Stimulated activated CD8-positive, alpha-beta memory T cell treated with anti-CD3 and anti-CD28 coated beads, Interleukin-2, amount 100 ng/mL, for 1 hour (primary cell): Measurements from ENCODE around the gene KCNE3.

ENCODE experiments used
- DNase-seq, 2 donors: peaks; one replicate each; pipeline ENCODE4 v3.0.0-alpha.2; 2020; ENCODE audit warnings: low read depth in 2 of 2

KCNE3 gene

DNA sequence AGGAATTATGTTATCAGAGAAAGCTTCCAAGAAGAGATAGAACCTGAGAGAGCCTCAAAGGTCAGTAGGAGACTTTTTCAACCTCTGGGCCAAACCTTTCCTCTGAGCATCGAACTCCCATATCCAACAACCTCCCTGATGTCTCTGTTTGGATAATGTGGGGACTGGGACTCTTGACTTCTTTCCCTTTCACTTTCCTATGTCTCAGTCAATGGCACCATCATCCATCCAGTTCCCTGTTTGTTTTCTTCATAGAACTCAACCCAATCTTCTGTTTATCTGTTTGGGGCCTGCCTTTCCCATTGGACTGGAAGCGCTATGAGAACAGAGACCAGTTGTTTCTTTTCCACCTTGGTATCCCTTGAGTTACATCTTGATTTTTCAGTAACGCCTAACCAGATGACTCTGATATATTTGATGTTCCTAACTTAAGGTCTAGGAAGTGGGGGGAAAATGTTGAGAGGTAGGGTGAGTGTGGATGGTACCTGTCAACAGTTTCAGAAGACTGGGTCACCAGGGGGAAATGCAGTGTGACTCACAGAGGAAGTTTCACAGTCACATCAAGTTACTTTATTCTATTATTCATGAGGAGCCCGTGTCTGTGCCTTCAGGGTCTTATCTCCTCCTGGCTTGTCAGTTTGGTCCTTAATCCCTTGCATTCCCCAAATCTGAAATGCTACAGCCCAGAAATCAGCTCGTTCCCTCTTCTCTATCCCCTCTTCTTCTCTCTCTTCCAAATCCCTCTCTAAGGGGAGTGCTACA lies 4.5 kb upstream of the KCNE3 start:
- no peak for DNase-seq

GRCh38 chr11:74471037-74471436 lies 3.7 kb upstream of the KCNE3 start:
- DNase-seq, result no peak

DNA sequence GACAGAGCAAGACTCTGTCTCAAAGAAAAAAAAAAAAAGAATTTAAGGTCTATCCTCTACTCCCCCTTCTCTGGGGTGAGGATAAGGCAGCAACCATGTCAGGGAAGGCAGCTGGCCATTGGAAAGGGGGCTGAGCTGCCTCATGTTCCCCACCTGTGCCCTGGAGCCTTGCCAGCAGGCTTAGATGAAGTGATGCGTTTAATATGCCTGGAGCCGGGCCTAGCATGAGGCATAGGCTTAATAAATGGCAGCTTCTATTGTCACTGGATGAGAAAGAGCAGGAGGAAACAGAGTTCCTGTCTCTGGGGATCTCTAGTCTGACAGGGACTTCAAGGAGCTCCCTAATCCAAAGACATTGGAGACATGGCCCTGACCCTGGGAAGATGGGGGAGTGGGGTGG lies 3.2 kb upstream of the KCNE3 start:
- no peak for DNase-seq

DNA sequence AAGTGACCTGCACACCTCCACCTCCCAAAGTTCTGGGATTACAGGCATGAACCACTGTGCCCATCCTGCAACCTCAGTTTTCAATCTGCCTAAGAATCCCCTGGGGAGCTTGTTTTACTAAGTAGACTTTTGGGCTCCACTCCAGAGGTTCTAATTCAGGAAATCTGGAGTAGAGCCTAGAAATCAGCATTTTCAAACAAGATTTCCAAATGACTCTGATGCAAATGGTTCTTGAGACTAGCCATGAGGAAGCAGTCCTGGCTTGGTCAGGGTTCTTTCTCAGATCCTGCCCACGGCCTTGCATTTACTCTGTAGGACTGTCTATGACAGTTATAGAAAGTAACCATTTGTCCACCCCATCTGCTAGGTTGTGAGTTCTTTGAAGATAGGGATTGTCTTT lies 1.6 kb upstream of the KCNE3 start:
- DNase-seq, result no peak

- DNase-seq, result no peak
Observed at GRCh38 chr11:74468521-74468920, 1.2 kb upstream of the KCNE3 start.

GRCh38 chr11:74468058-74468457 lies 709 bp upstream of the KCNE3 start:
- no peak for DNase-seq

GRCh38 chr11:74465291-74465708 lies 2.0 kb downstream of the KCNE3 start:
- no peak for DNase-seq

DNA sequence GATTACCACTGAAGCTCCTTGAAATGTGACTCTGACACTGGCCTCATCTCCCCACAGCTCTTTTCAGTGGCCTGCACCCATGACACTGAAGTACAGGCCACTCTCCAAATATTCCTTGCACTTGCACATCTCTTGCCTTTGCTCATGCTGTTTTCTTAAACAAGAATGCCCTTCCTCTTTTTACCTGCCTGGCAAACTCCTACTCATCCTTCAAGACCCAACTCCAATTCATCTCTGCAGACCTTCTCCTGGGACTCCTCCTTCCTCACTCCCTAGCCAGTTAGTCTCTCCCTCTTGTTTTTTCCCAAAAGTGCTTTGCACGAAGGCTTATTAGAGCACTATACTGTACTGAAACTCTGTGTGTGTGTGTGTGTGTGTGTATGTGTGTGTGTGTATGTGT lies 2.6 kb downstream of the KCNE3 start:
- no peak for DNase-seq

DNA sequence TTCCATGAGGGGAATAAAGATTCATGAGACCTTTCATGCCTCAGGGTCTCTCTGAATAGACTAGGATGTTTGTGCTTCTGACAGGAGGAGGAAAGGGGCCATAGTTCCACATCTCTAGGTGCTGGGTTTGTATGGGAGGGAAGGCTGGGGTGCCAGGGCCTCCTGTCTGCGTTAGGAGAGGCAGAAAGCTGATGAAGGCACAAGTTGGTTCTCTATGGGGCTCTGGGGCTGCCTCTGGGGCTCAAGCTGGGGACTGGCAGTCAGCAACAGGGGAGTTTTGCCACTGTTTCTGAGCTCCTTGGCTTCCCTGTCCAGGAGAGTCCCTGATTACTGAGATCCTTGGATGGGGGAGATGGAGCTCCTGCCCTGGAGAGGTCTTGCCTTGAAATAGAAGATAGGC lies 4.1 kb downstream of the KCNE3 start:
- no peak for DNase-seq

DNA sequence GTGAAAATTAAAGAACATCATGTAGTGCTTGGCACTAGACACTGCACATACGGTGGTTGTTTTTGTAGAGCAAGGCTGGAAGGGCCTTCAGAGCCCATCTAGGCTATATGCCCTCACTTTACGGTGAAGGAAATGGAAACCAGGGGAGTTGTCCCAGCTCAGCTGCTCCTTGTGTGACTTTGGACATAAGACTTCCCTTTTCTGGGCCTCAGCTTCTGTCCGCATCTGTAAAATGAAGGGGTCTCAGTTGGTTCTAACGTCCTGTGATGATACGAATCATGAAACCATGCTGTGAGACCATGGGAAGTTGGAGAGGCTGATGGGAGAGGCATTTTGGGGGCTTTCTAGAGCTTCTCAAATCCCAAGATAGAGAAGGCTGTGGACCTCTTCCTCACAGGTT lies 4.7 kb downstream of the KCNE3 start:
- no peak for DNase-seq

DNA sequence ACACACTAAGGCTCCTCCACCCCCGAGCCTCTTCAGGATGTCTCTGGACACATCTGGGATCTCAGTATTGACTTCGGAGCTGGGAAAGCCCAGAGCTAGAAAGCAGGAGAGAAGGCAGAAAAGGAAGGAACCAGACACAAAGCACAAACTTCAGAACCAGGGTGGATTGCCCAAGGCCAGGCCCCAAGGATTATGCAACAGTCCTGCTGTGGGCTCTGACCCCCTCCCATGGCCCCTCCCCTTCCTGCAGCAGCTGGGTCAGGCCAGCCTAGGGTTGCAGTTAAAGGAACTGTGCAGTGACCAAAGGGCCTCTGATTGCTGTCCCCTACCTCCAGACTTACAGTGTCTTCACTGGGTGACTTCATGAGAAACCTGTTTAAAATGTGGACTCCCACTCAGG lies 5.3 kb downstream of the KCNE3 start:
- DNase-seq, result no peak

DNA sequence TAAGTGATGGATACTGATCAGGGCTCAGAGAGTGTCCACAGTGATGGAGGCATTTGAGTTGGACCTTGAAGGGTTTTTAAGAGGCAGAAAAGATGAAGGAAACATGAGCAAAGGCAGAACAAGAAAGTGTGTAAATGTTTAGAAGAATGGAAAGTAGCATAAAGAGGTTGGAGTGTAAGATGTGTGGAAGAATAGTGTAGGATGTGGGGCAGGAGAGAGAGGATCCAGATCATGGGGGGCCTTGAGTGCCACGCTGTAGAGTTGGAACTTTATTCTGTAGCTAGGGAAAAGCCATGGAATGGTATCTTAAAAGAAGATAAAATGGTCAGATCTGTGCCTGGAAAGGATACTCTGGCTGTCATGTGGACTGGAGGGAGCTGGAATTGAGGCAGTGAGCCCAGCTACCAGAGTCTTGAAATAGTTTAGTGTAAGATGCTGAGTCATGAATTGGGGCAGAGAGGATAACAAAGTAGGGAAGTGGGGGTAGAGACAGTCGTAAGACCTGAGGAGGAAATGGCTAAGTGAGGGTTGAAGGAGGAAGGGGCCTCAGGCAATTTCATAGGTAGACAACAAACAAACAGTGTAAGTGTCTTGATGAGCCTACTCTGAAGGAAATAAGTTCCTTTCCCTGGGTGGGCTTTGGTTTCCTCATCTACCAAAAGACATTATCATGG lies 6.7 kb downstream of the KCNE3 start:
- no peak for DNase-seq

GRCh38 chr11:74460065-74460464 lies 7.3 kb downstream of the KCNE3 start:
- DNase-seq, result no peak

DNA sequence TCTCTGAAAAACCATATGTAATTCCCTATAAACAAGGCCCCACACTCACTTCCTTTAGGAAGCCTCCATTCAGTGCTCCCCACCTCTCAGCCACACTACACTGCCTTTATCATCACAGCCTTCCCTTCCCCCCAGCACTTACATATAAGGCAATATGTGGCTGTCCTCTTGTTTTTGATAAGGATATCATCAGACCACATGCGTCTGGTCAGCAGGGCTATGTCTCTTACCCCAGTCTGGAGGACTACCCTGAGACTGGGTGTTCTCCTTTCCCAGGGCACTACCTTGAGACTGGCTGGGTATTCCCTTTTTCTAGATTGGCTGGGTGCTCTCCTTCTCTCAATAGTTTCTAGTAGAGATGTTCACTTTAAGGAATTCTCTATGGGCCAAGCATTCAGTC lies 7.8 kb downstream of the KCNE3 start:
- no peak for DNase-seq

DNA sequence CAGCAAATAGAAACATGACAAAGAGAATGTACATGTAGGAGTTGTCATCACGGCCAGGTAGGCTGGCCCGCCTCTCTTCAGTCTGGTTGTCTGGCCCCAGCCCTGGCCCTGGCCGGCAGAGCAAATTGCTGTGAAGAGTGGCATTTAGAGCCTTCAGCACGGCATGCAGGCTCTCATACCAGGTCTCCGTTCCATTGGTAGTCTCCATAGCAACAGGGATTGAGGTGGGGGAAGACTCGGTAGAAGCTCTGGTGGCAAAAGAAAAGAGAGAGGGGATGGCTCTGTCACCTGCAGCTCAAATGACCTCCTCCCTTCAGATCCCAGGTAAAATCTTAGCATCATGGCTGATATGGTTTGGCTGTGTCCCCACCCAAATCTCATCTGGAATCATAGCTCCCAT lies 10.0 kb downstream of the KCNE3 start:
- no peak for DNase-seq

DNA sequence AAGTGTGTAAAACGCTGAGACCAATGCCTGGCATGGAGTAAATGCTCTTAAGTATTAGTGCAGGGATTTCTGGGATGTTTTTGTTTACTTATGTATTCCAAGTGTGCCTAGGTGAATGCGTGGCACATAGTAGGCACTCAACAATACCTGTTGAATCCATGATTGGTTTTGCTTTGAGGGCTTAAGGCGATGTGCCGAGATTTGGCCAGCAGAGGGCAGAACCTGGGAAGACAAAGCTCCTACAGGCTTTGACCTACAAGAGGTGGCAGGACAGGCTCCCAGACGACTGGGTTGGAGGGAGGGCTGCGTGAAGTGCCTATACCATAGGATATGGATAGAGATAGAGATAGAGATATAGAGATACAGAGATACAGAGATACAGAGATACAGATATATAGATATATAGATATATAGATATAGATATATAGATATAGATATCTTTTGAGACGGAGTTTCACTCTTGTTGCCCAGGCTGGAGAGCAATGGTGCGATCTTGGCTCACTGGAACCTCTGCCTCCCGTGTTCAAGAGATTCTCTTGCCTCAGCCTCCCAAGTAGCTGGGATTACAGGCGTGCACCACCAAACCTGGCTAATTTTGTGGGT lies 13.9 kb downstream of the KCNE3 start:
- peak; percentile 28 to 29 for DNase-seq

DNA sequence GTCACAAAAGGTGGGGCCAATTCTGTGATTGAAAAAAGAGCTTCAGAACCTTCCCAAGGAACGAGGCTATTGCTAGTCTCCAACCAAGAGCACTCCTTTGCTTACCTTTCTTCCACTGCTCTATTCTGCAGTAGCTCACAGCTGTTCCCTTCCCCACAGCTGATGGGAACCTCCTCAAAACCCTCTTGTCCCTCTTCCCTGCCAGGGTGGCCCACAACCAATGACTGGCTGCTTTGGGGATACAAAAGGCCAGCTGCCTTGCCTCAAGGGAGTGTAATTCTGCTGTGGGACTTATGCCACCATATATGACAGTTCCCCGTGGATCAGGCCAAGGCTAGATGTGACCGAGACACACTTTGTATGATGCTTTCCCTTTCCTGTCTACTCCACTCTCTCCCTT lies 15.0 kb downstream of the KCNE3 start:
- DNase-seq, result no peak

DNA sequence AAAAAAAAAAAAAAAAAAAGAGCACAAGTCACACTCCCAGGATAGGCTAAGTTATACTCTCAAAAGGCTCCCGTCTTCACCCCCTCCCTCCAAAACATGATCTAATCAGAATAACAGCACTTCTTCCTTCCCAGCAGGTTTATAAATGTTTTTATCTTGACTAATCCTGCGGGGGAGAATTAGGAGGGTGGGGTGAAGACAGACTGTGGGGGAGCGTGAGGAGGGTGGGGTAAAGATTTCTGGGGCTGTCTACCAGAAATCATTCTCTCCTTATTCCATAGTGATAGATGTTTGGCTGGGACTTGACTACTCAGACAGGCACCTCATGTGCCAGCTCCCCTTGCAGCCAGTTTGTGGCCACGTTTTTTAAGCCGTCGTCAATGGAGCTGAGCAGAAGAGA lies 17.0 kb downstream of the KCNE3 start:
- no peak for DNase-seq

DNA sequence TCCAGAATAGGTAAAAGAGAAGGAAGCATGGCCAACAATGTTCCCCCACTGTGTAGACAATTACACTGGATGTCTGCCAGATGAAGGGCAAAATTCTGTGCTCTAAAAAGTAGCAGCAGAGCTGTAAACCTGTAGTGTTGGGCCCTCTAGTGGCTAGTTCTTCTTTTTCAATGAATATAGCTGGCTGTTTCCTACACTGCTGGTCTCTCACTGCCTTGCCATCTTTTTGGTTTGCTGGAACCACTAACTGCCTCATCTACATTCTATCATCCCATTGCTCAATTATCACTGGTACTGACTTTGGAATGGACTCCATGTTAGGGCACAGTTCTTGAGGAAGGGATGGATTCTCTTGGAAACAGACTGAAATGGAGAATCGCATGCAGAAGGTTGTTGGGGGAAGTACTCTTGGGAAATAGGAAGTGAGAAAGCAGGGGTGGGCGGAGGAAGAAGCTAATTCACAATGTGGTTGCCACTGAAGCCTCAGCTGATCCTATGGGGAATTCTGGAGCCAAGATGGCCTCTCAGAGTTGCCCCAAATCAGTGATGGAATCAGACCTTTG lies 17.9 kb downstream of the KCNE3 start:
- no peak for DNase-seq

GRCh38 chr11:74447720-74448119 lies 19.6 kb downstream of the KCNE3 start:
- no peak for DNase-seq

DNA sequence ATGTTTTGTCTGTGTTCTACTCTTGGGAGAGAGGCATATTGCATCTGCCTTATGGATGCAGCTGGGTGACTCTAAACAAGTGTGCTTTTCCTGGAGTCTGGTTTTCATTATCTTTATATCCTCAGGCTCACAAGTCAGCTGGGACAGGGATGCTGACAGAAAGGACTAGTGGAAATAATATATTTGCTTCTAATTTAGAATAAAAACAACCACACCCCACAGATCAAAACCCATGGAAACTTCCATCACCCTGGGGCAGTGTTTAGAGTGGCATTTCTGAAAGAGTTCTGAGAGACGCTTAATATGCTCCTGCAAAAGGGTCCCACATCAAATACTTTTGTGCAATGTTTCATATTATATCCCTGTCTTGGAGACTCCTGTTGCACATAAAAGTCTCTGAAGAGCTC lies 20.8 kb downstream of the KCNE3 start:
- DNase-seq, result no peak

- DNase-seq, result no peak
Observed at GRCh38 chr11:74444173-74444826, 23.0 kb downstream of the KCNE3 start.
